SJSA1 (cell line): ENCODE data around the gene SEMA5B. TPM values are rescaled to one million over a fixed set of nuclear protein-coding genes. Genes with fewer than 3 reads are reported as not detected.
A peak's percentile ranks its signal among the peaks of the same experiment; 100 is the strongest.

Experiments used
- DNase-seq, 2 experiments: peaks; one replicate each; pipeline ENCODE4 v3.0.0-alpha.2; 2015 to 2020; ENCODE audit warnings: low spot score in 2 of 2, low read depth in 1 of 2
- H3K27ac ChIP-seq: fragments of 250-450 bp; sonication (Bioruptor Pico); 2 replicates; pipeline ENCODE4 v1.5.1; 2020; ENCODE audit warnings: mild to moderate bottlenecking, moderate library complexity
- H3K27me3 ChIP-seq: fragments of 250-450 bp; sonication (Bioruptor Pico); replicated peaks from 2 replicates; pipeline ENCODE4 v1.5.1; 2020; ENCODE audit warnings: mild to moderate bottlenecking, moderate library complexity
- H3K36me3 ChIP-seq: fragments of 250-450 bp; sonication (Bioruptor Pico); 2 replicates; pipeline ENCODE4 v1.5.1; 2020; ENCODE audit warnings: mild to moderate bottlenecking
- H3K4me1 ChIP-seq: fragments of 250-450 bp; sonication (Bioruptor Pico); replicated peaks from 2 replicates; pipeline ENCODE4 v1.6.1; 2021; ENCODE audit warnings: mild to moderate bottlenecking
- H3K4me3 ChIP-seq: fragments of 250-450 bp; sonication (Bioruptor Pico); 2 replicates; pipeline ENCODE4 v1.5.1; 2020; ENCODE audit warnings: mild to moderate bottlenecking
- H3K9me3 ChIP-seq: fragments of 250-450 bp; sonication (Bioruptor Pico); replicated peaks from 2 replicates; pipeline ENCODE4 v1.5.1; 2020; ENCODE audit warnings: mild to moderate bottlenecking
- total RNA-seq: library from RNA; depleted of rRNA; stranded (reverse); fragments of >200 nt; shearing (Covaris generic); gene quantifications from 2 replicates; pipeline ENCODE4 v1.2.3, GENCODE V29; 2014

The SEMA5B gene
- total RNA-seq, 1 experiment from 2014 or later: not detected

GRCh38 chr3:122942937-122943827 lies 84.4 kb downstream of the SEMA5B start:
- Histone ChIP-seq H3K27ac (no peak overlapping the region), H3K4me3 (no peak overlapping the region), H3K9me3 (no peaks in the 10 kb centered on the region; the same call in 1 of the 2 replicates), H3K4me1 (no peaks in the 10 kb centered on the region), H3K36me3 (no peaks in the 10 kb centered on the region), H3K27me3 (no peaks in the 10 kb centered on the region)
- peak; percentile 35 to 74 for DNase-seq

GRCh38 chr3:122942239-122942638 lies 85.3 kb downstream of the SEMA5B start:
- DNase-seq: no peak
- no peaks in the 10 kb centered on the region for H3K36me3 ChIP-seq

GRCh38 chr3:122941228-122942206 lies 86.0 kb downstream of the SEMA5B start:
- H3K27me3 ChIP-seq: no peaks in the 10 kb centered on the region
- no peaks in the 10 kb centered on the region; the same call in 1 of the 2 replicates for H3K9me3 ChIP-seq
- no peak for DNase-seq
- no peak overlapping the region for H3K27ac ChIP-seq
- H3K36me3 ChIP-seq: no peaks in the 10 kb centered on the region
- no peaks in the 10 kb centered on the region for H3K4me1 ChIP-seq
- H3K4me3 ChIP-seq: no peak overlapping the region

More at GRCh38 chr3:122942239-122942638, 85.3 kb downstream of the SEMA5B start:
- H3K9me3 ChIP-seq: no peaks in the 10 kb centered on the region; the same call in 1 of the 2 replicates
- H3K27me3 ChIP-seq: no peaks in the 10 kb centered on the region
- no peaks in the 10 kb centered on the region for H3K4me1 ChIP-seq
- H3K4me3 ChIP-seq: no peak overlapping the region
- no peak overlapping the region for H3K27ac ChIP-seq

GRCh38 chr3:122940628-122941086 lies 86.9 kb downstream of the SEMA5B start:
- Histone ChIP-seq H3K27me3 (no peaks in the 10 kb centered on the region), H3K27ac (no peak overlapping the region), H3K4me3 (no peak overlapping the region), H3K36me3 (no peaks in the 10 kb centered on the region), H3K4me1 (no peaks in the 10 kb centered on the region), H3K9me3 (no peaks in the 10 kb centered on the region; the same call in 1 of the 2 replicates)
- DNase-seq: no peak

GRCh38 chr3:122938783-122939425 lies 88.7 kb downstream of the SEMA5B start:
- no peaks in the 10 kb centered on the region for H3K36me3 ChIP-seq
- DNase-seq: no peak
- H3K4me1 ChIP-seq: no peaks in the 10 kb centered on the region
- H3K9me3 ChIP-seq: no peaks in the 10 kb centered on the region; the same call in 1 of the 2 replicates
- H3K27ac ChIP-seq: no peak overlapping the region
- H3K4me3 ChIP-seq: no peak overlapping the region
- peaks cover 5% of the 10 kb centered on the region; the same call in 1 of the 2 replicates for H3K27me3 ChIP-seq

GRCh38 chr3:122937745-122938144 lies 89.8 kb downstream of the SEMA5B start:
- no peaks in the 10 kb centered on the region for H3K4me1 ChIP-seq
- H3K27ac ChIP-seq: no peak overlapping the region
- peaks cover 5% of the 10 kb centered on the region for H3K27me3 ChIP-seq
- no peaks in the 10 kb centered on the region; the same call in 1 of the 2 replicates for H3K9me3 ChIP-seq
- no peak overlapping the region for H3K4me3 ChIP-seq
- H3K36me3 ChIP-seq: no peaks in the 10 kb centered on the region
- no peak for DNase-seq

GRCh38 chr3:122936986-122937385 lies 90.6 kb downstream of the SEMA5B start:
- Histone ChIP-seq H3K27me3 (peaks cover 5% of the 10 kb centered on the region), H3K9me3 (no peaks in the 10 kb centered on the region), H3K36me3 (no peaks in the 10 kb centered on the region), H3K4me3 (no peak overlapping the region), H3K27ac (no peak overlapping the region), H3K4me1 (no peaks in the 10 kb centered on the region)
- DNase-seq: no peak

- Histone ChIP-seq H3K4me3 (no peak overlapping the region), H3K4me1 (no peaks in the 10 kb centered on the region), H3K27me3 (peaks cover 11% of the 10 kb centered on the region), H3K36me3 (no peaks in the 10 kb centered on the region), H3K9me3 (no peaks in the 10 kb centered on the region), H3K27ac (no peak overlapping the region)
- DNase-seq: no peak
These were observed 91.2 kb downstream of the SEMA5B start for GRCh38 chr3:122936335-122936734.

- no peak overlapping the region for H3K27ac ChIP-seq
- no peaks in the 10 kb centered on the region for H3K4me1 ChIP-seq
- H3K36me3 ChIP-seq: no peaks in the 10 kb centered on the region
- DNase-seq: no peak
- no peak overlapping the region for H3K4me3 ChIP-seq
- no peaks in the 10 kb centered on the region for H3K9me3 ChIP-seq
- H3K27me3 ChIP-seq: peaks cover 19% of the 10 kb centered on the region
These were observed 93.3 kb downstream of the SEMA5B start for GRCh38 chr3:122934251-122934650.

GRCh38 chr3:122932251-122932967 lies 95.2 kb downstream of the SEMA5B start:
- Histone ChIP-seq H3K27me3 (peaks cover 19% of the 10 kb centered on the region), H3K9me3 (no peaks in the 10 kb centered on the region), H3K36me3 (no peaks in the 10 kb centered on the region), H3K27ac (no peak overlapping the region), H3K4me1 (no peaks in the 10 kb centered on the region), H3K4me3 (no peak overlapping the region)
- no peak for DNase-seq

- Histone ChIP-seq H3K27me3 (peaks cover 19% of the 10 kb centered on the region), H3K36me3 (no peaks in the 10 kb centered on the region), H3K9me3 (no peaks in the 10 kb centered on the region), H3K4me1 (no peaks in the 10 kb centered on the region), H3K27ac (no peak overlapping the region), H3K4me3 (no peak overlapping the region)
- no peak for DNase-seq
These were observed 95.9 kb downstream of the SEMA5B start for GRCh38 chr3:122931636-122932035.

- H3K36me3 ChIP-seq: no peaks in the 10 kb centered on the region
- peaks cover 22% of the 10 kb centered on the region for H3K27me3 ChIP-seq
- H3K27ac ChIP-seq: no peak overlapping the region
- no peak for DNase-seq
- no peaks in the 10 kb centered on the region for H3K4me1 ChIP-seq
- H3K4me3 ChIP-seq: no peak overlapping the region
- no peaks in the 10 kb centered on the region for H3K9me3 ChIP-seq
These were observed 97.2 kb downstream of the SEMA5B start for GRCh38 chr3:122930063-122930997.
